ENCODE measurements around the gene GMDS. TPM values are rescaled to one million over a fixed set of nuclear protein-coding genes. Genes with fewer than 3 reads are reported as not detected.

The GMDS gene
- total RNA-seq, 1 donor from 2014 or later, result 7.2 TPM

- no peak overlapping the region for H3K4me3 ChIP-seq
- no peak for DNase-seq
- TF ChIP-seq CTCF (IDR thresholded peaks at IDR 0.05; ENCODE audit: borderline replicate concordance), result no peak
- H3K36me3 ChIP-seq, result no peaks in the 10 kb centered on the region
- no peaks in the 10 kb centered on the region for H3K9me3 ChIP-seq (replicated peaks)
- no peaks in the 10 kb centered on the region for H3K27me3 ChIP-seq (ENCODE audit: low read depth)
- no peak overlapping the region for H3K27ac ChIP-seq (replicated peaks)
- intact Hi-C loops (cut with micrococcal nuclease), result no loop called here
- H3K4me1 ChIP-seq, result no peaks in the 10 kb centered on the region
Observed at GRCh38 chr6:1667805-1668175, 577.6 kb downstream of the GMDS start.

GRCh38 chr6:1667012-1667804, 578.2 kb downstream of the GMDS start:
- intact Hi-C loops (cut with micrococcal nuclease), result no loop called here
- Histone ChIP-seq H3K4me3 (no peak overlapping the region), H3K36me3 (no peaks in the 10 kb centered on the region), H3K9me3 (replicated peaks) (no peaks in the 10 kb centered on the region), H3K27me3 (ENCODE audit: low read depth) (no peaks in the 10 kb centered on the region), H3K4me1 (no peaks in the 10 kb centered on the region), H3K27ac (replicated peaks) (no peak overlapping the region)
- TF ChIP-seq CTCF (IDR thresholded peaks at IDR 0.05; ENCODE audit: borderline replicate concordance), result no peak
- DNase-seq, result no peak

GRCh38 chr6:1665214-1665613, 580.2 kb downstream of the GMDS start:
- intact Hi-C loops (cut with micrococcal nuclease), result no loop called here
- Histone ChIP-seq H3K27ac (replicated peaks) (no peak overlapping the region), H3K36me3 (no peaks in the 10 kb centered on the region), H3K9me3 (replicated peaks) (no peaks in the 10 kb centered on the region), H3K4me3 (no peak overlapping the region), H3K4me1 (no peaks in the 10 kb centered on the region), H3K27me3 (ENCODE audit: low read depth) (no peaks in the 10 kb centered on the region)
- no peak for TF ChIP-seq CTCF (IDR thresholded peaks at IDR 0.05; ENCODE audit: borderline replicate concordance)
- DNase-seq, result no peak

GRCh38 chr6:1664329-1664728, 581.1 kb downstream of the GMDS start:
- H3K27me3 ChIP-seq (ENCODE audit: low read depth), result no peaks in the 10 kb centered on the region
- no peak overlapping the region for H3K4me3 ChIP-seq
- DNase-seq, result no peak
- H3K36me3 ChIP-seq, result no peaks in the 10 kb centered on the region
- no peak overlapping the region for H3K27ac ChIP-seq (replicated peaks)
- intact Hi-C loops (cut with micrococcal nuclease), result no loop called here
- no peaks in the 10 kb centered on the region for H3K4me1 ChIP-seq
- no peaks in the 10 kb centered on the region for H3K9me3 ChIP-seq (replicated peaks)
- TF ChIP-seq CTCF (IDR thresholded peaks at IDR 0.05; ENCODE audit: borderline replicate concordance), result no peak

GRCh38 chr6:1663511-1663910, 581.9 kb downstream of the GMDS start:
- no peaks in the 10 kb centered on the region for H3K9me3 ChIP-seq (replicated peaks)
- no peak overlapping the region for H3K4me3 ChIP-seq
- intact Hi-C loops (cut with micrococcal nuclease), result no loop called here
- H3K36me3 ChIP-seq, result no peaks in the 10 kb centered on the region
- H3K27ac ChIP-seq (replicated peaks), result no peak overlapping the region
- no peaks in the 10 kb centered on the region for H3K27me3 ChIP-seq (ENCODE audit: low read depth)
- no peak for TF ChIP-seq CTCF (IDR thresholded peaks at IDR 0.05; ENCODE audit: borderline replicate concordance)
- DNase-seq, result no peak
- no peaks in the 10 kb centered on the region for H3K4me1 ChIP-seq

Measured in left ventricle myocardium inferior (tissue), 1 donor.